IMR-90 (cell line): ENCODE results near the gene ACSL1. TPM values are rescaled to one million over a fixed set of nuclear protein-coding genes. Genes with fewer than 3 reads are reported as not detected.

Experiments
- ATAC-seq: fragments of 200-7000 bp; cut with Tn5 transposase; 2 replicates; pipeline ENCODE4 v1.9.1; 2020; ENCODE audit warnings: low read depth, mild to moderate bottlenecking, moderate library complexity
- BruUV-seq: library from RNA; stranded (reverse); fragments of 400-500 nt; replicated peaks from 2 replicates; lab custom pipeline; 2021; lab: Mats Ljungman, UMichigan
- CTCF ChIA-PET: fragments of 300-600 bp; formaldehyde crosslinking; extraction: SDS; loops from one replicate; lab custom pipeline; 2021; ENCODE audit warnings: antibody characterized with exemption; lab: Yijun Ruan, JAX
- POLR2A ChIA-PET: fragments of 300-600 bp; sonication (Branson Sonifier 250); formaldehyde crosslinking; loops from one replicate; lab custom pipeline; 2022; ENCODE audit warnings: antibody characterized with exemption; ENCODE audit not compliant: unreplicated experiment; lab: Charles Lee
- DNase-seq: peaks from one replicate; pipeline ENCODE4 v3.0.0; 2013
- H2AFZ ChIP-seq: replicated peaks from 2 replicates; pipeline ENCODE3; 2013; ENCODE audit warnings: low read length, mild to moderate bottlenecking; ENCODE audit not compliant: poor library complexity
- H2AK5ac ChIP-seq: 2 replicates; pipeline ENCODE4 v1.6.1; 2013; ENCODE audit warnings: low read depth, low read length, inconsistent platforms
- H2AK9ac ChIP-seq: replicated peaks from 2 replicates; pipeline ENCODE3; 2013; ENCODE audit warnings: mild to moderate bottlenecking, low read depth, low read length, moderate library complexity; ENCODE audit not compliant: poor library complexity
- H2BK120ac ChIP-seq: 2 replicates; pipeline ENCODE4 v1.6.1; 2013; ENCODE audit warnings: low read depth, low read length, inconsistent platforms
- H2BK15ac ChIP-seq: 3 replicates; pipeline ENCODE4 v1.6.1; 2013; ENCODE audit warnings: low read depth, low read length, inconsistent platforms
- H2BK20ac ChIP-seq: 2 replicates; pipeline ENCODE4 v1.6.1; 2013; ENCODE audit warnings: low read depth, mild to moderate bottlenecking, inconsistent platforms, low read length, moderate library complexity
- H2BK5ac ChIP-seq: 2 replicates; pipeline ENCODE4 v1.6.1; 2013; ENCODE audit warnings: mild to moderate bottlenecking, low read depth, low read length, inconsistent platforms; ENCODE audit not compliant: poor library complexity, severe bottlenecking
- H3K14ac ChIP-seq: replicated peaks from 2 replicates; pipeline ENCODE4 v1.6.1; 2013; ENCODE audit warnings: low read depth, low read length, inconsistent platforms
- H3K18ac ChIP-seq: 2 replicates; pipeline ENCODE4 v1.6.1; 2013; ENCODE audit warnings: low read depth, low read length, control low read depth
- H3K23ac ChIP-seq: 2 replicates; pipeline ENCODE4 v1.6.1; 2013; ENCODE audit warnings: low read depth, low read length, inconsistent platforms
- H3K27ac ChIP-seq: 2 replicates; pipeline ENCODE4 v1.5.1; 2013; ENCODE audit warnings: mild to moderate bottlenecking, control low read depth, low read length; ENCODE audit not compliant: insufficient read depth
- H3K27me3 ChIP-seq: 2 replicates; pipeline ENCODE4 v1.6.1; 2013; ENCODE audit warnings: low read length; ENCODE audit not compliant: control insufficient read depth, insufficient read depth
- H3K36me3 ChIP-seq: 2 replicates; pipeline ENCODE4 v1.6.1; 2013; ENCODE audit warnings: low read length, mixed read lengths; ENCODE audit not compliant: control insufficient read depth, insufficient read depth
- H3K4ac ChIP-seq: 2 replicates; pipeline ENCODE4 v1.6.1; 2013; ENCODE audit warnings: low read depth, low read length, inconsistent platforms
- H3K4me1 ChIP-seq: 2 replicates; pipeline ENCODE4 v1.6.1; 2013; ENCODE audit warnings: low read length, mixed read lengths; ENCODE audit not compliant: control insufficient read depth, insufficient read depth
- H3K4me2 ChIP-seq: 2 replicates; pipeline ENCODE4 v1.6.1; 2013; ENCODE audit warnings: low read depth, mild to moderate bottlenecking, control low read depth, low read length, moderate library complexity
- H3K4me3 ChIP-seq: 2 replicates; pipeline ENCODE4 v1.5.1; 2013; ENCODE audit warnings: low read depth, mild to moderate bottlenecking, control low read depth, low read length, moderate library complexity; ENCODE audit not compliant: insufficient read depth
- H3K56ac ChIP-seq: 2 replicates; pipeline ENCODE4 v1.6.1; 2013; ENCODE audit warnings: low read length, inconsistent platforms; ENCODE audit not compliant: insufficient read depth; ENCODE audit errors: extremely low read depth
- H3K79me1 ChIP-seq, 2 experiments: 2 replicates each; pipeline ENCODE4 v1.6.1; 2013; ENCODE audit warnings: low read length in 2 of 2, inconsistent platforms in 1 of 2, low read depth in 1 of 2
- H3K9ac ChIP-seq: 2 replicates; pipeline ENCODE4 v1.6.1; 2013; ENCODE audit warnings: low read depth, low read length, control low read depth
- H3K9me1 ChIP-seq: 2 replicates; pipeline ENCODE4 v1.6.1; 2013; ENCODE audit warnings: low read length, inconsistent platforms; ENCODE audit not compliant: insufficient read depth
- H3K9me3 ChIP-seq: 2 replicates; pipeline ENCODE4 v1.6.1; 2013; ENCODE audit warnings: low read length; ENCODE audit not compliant: control insufficient read depth, insufficient read depth
- H4K20me1 ChIP-seq: 2 replicates; pipeline ENCODE4 v1.6.1; 2013; ENCODE audit warnings: low read length, inconsistent platforms; ENCODE audit not compliant: insufficient read depth
- H4K5ac ChIP-seq: 2 replicates; pipeline ENCODE4 v1.6.1; 2013; ENCODE audit warnings: mild to moderate bottlenecking, low read depth, low read length, control low read depth
- H4K8ac ChIP-seq, 2 experiments: 2 replicates each; pipeline ENCODE4 v1.6.1; 2013; ENCODE audit warnings: low read depth in 2 of 2, low read length in 2 of 2, control low read depth in 1 of 2, inconsistent platforms in 1 of 2
- H4K91ac ChIP-seq: 2 replicates; pipeline ENCODE4 v1.6.1; 2013; ENCODE audit warnings: low read depth, low read length, inconsistent platforms; ENCODE audit not compliant: insufficient read depth
- BHLHE40 ChIP-seq: fragments of 150-350 bp; IDR thresholded peaks from 2 replicates; pipeline ENCODE4 v1.6.1; 2016; ENCODE audit warnings: mild to moderate bottlenecking, low read depth, low read length
- CHD1 ChIP-seq: IDR thresholded peaks from 2 replicates; pipeline ENCODE4 v1.6.1; 2012; ENCODE audit warnings: low read depth, low read length, improper control_type of control experiment
- FOS ChIP-seq: fragments of 150-350 bp; IDR thresholded peaks from 2 replicates; pipeline ENCODE4 v1.6.1; 2016; ENCODE audit warnings: low read depth, low read length
- MAFK ChIP-seq: IDR thresholded peaks from 2 replicates; pipeline ENCODE4 v1.6.1; 2012; ENCODE audit warnings: low read depth, low read length, improper control_type of control experiment
- MXI1 ChIP-seq: IDR thresholded peaks from 2 replicates; pipeline ENCODE4 v1.6.1; 2012; ENCODE audit warnings: low read depth, mild to moderate bottlenecking, low read length, moderate library complexity, borderline replicate concordance
- NFE2L2 ChIP-seq: fragments of 150-350 bp; IDR thresholded peaks from 2 replicates; pipeline ENCODE4 v1.6.1; 2016; ENCODE audit warnings: low read depth, mild to moderate bottlenecking, low read length
- RAD21 ChIP-seq: IDR thresholded peaks from 2 replicates; pipeline ENCODE4 v1.6.1; 2012; ENCODE audit warnings: low read length, improper control_type of control experiment
- RCOR1 ChIP-seq: IDR thresholded peaks from 2 replicates; pipeline ENCODE4 v1.6.1; 2012; ENCODE audit warnings: mild to moderate bottlenecking, low read length, improper control_type of control experiment; ENCODE audit not compliant: insufficient replicate concordance
- RFX5 ChIP-seq: IDR thresholded peaks from 2 replicates; pipeline ENCODE4 v1.8.0; 2012; ENCODE audit warnings: low read depth, mild to moderate bottlenecking, low read length, moderate library complexity
- SMC3 ChIP-seq: fragments of 150-350 bp; IDR thresholded peaks from 2 replicates; pipeline ENCODE4 v1.6.1; 2016; ENCODE audit warnings: low read depth, mild to moderate bottlenecking, antibody characterized with exemption, low read length, moderate library complexity
- WGBS, 2 experiments: methylation state at CpG; one replicate each; pipeline versions ENCODE4 v1.1.5 to v1.1.7; 2013; ENCODE audit warnings: missing lambda C conversion rate in 2 of 2; ENCODE audit not compliant: insufficient read length in 1 of 2; ENCODE audit errors: extremely low coverage in 2 of 2; 5-methylcytosine and 5-hydroxymethylcytosine counted together
- dilution Hi-C: fragments of 300-500 bp; cut with HindIII; formaldehyde crosslinking; loops from one replicate; pipeline ENCODE4 v1.14.3; 2018; ENCODE audit warnings: low sequenced_read_pairs; ENCODE audit not compliant: unreplicated experiment
- in situ Hi-C: fragments of 300-500 bp; cut with MboI; formaldehyde crosslinking; loops from 3 replicates; pipeline ENCODE4 v1.14.3; 2019; ENCODE audit warnings: low sequenced_read_pairs, inconsistent platforms, mixed read lengths
- intact Hi-C: fragments of 100-400 bp; cut with micrococcal nuclease; formaldehyde crosslinking; loops from 2 replicates; pipeline ENCODE4 v1.10.0; 2022
- polyA plus RNA-seq, 3 experiments: library from polyadenylated mRNA; depleted of rRNA; stranded (reverse); fragments of >200 nt; gene quantifications; 2 replicates each; pipeline ENCODE4 v1.2.3, GENCODE V29; 2012; ENCODE audit warnings: low replicate concordance in 1 of 3
- total RNA-seq: library from RNA; depleted of rRNA; stranded (reverse); fragments of >200 nt; gene quantifications from 2 replicates; pipeline ENCODE4 v1.2.3, GENCODE V29; 2012
- TF ChIP-seq, protein P1 (sequence below): fragments of 150-350 bp; IDR thresholded peaks from 2 replicates; pipeline ENCODE4 v1.6.1; 2016; ENCODE audit warnings: low read depth, mild to moderate bottlenecking, low read length, moderate library complexity, borderline replicate concordance

ACSL1 gene
- total and polyA plus RNA-seq, 2 of the 4 experiments (the other 2 are of a cell fraction) = 14.4 to 26.0 TPM

DNA sequence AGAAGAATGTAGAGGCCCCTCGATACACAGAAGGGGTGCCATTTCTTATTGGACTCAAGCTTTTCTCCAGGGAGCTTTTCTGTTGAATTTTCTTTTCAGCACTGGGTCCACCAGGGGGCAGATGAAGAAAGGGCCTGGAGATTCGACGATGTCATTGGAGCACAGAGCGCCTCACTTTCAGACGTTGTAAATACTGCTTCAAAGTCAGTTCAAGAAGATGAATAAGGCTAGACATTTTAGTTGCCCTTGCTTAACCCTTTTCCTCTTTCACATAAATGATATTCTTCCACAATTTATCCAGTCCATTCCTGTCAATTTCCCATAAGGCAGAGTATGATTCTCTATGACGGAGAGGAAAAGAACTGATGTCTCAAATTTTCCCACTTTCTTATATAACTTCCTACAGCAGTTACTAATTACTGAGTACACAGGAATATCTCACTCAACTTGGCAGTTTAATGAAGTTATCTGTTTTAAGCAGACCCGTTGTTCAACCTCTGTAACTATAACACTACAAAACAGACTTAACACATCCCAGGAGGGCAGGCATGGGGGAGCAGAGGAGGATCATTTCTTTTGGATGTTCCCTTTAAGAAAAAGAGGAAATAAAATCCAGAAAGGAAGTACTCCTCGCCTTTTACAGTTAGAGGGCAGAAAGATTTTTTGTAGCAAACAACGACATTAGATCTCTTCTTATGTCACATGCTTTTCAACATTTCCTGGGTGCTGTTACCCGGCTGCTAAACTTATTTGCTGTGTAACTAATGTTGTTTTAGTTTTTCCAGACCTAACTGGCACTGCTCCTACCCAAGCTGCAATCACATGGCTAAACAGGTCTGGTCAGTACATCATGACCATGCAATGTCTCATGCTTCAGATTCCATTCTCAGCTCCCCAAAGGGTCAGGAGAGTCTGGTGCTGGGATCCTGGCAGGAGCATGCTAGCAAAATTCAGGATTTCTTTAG, 79.7 kb downstream of the ACSL1 start (continued):
- TF ChIP-seq, protein P1, sequence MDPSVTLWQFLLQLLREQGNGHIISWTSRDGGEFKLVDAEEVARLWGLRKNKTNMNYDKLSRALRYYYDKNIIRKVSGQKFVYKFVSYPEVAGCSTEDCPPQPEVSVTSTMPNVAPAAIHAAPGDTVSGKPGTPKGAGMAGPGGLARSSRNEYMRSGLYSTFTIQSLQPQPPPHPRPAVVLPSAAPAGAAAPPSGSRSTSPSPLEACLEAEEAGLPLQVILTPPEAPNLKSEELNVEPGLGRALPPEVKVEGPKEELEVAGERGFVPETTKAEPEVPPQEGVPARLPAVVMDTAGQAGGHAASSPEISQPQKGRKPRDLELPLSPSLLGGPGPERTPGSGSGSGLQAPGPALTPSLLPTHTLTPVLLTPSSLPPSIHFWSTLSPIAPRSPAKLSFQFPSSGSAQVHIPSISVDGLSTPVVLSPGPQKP = no peak

DNA sequence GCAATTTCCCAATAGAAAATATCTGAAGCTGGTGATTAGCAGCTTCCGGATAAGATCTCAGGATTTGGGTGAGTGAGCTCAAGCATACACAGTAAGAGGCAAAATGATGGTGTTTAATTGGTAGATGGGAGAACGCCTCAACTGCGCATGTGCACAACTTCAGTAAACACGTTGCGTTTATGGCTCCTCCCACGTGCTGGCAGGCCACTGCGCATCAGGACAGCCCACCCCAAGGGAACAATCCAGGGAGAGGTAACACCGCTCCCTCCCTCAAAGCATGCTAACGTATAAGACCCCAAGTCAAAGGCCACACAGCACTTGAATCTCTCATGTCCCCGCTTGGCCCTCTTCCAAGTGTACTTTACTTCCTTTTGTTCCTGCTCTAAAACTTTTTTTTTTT, 81.5 kb downstream of the ACSL1 start:
- Histone ChIP-seq H3K9ac (no peak overlapping the region), H4K20me1 (no peaks in the 10 kb centered on the region), H3K18ac (no peak overlapping the region), H4K8ac (no peak overlapping the region), H3K4ac (no peak overlapping the region; the same call in 1 of the 2 replicates), H3K9me1 (no peaks in the 10 kb centered on the region), H4K5ac (no peak overlapping the region), H2AFZ (no peak overlapping the region), H2AK9ac (no peak overlapping the region), H3K36me3 (no peaks in the 10 kb centered on the region), H3K4me2 (no peak overlapping the region), H2BK5ac (no peak overlapping the region), H3K27me3 (no peaks in the 10 kb centered on the region; the same call in 1 of the 2 replicates), H3K9me3 (no peaks in the 10 kb centered on the region), H2BK15ac (no peak overlapping the region), H4K91ac (no peak overlapping the region), H2BK120ac (no peak overlapping the region), H3K79me1 (no peaks in the 10 kb centered on the region), H3K4me3 (no peak overlapping the region), H2BK20ac (no peak overlapping the region), H3K56ac (no peak overlapping the region), H2AK5ac (no peak overlapping the region), H3K23ac (no peak overlapping the region), H3K27ac (no peak overlapping the region), H3K14ac (no peak overlapping the region), H3K4me1 (peaks cover 4% of the 10 kb centered on the region; the same call in 1 of the 2 replicates)
- in situ Hi-C loops (loop anchor here (10.0 kb wide), 1 partner anchor 261 kb away; no protein-coding TSS in a partner anchor), dilution Hi-C loops (no loop called here), intact Hi-C loops (loop anchor here (2.0 kb wide), 1 partner anchor 391 kb away; no protein-coding TSS in a partner anchor)
- no TSS peak for BruUV-seq
- ATAC-seq (no peak), DNase-seq (no peak)
- ChIA-PET POLR2A (no interaction called here), CTCF (no interaction called here)
- TF ChIP-seq MAFK = no peak
- TF ChIP-seq SMC3 = no peak
- no peak for TF ChIP-seq BHLHE40
- no peak for TF ChIP-seq MXI1
- TF ChIP-seq NFE2L2 = no peak
- TF ChIP-seq RCOR1 = no peak
- TF ChIP-seq RFX5 = no peak
- TF ChIP-seq FOS = no peak
- no peak for TF ChIP-seq RAD21
- TF ChIP-seq CHD1 = no peak
- no CpG with 5 or more reads among the region's 10 CpGs for WGBS, 2 experiments
